HG02840 (cell line): ENCODE measurements around the gene HBG2.
"Not testable (repeated sequence)": the region's sequence is repeated elsewhere in the genome, so short reads cannot be mapped to it uniquely, and the experiment has no call there.

ENCODE experiments used
- ATAC-seq: cut with Tn5 transposase; IDR thresholded peaks from one replicate; pipeline ENCODE4 v1.9.1; 2021; ENCODE audit warnings: mild to moderate bottlenecking, moderate library complexity, moderate number of reproducible peaks; ENCODE audit not compliant: unreplicated experiment, low FRiP score

HBG2 gene

DNA sequence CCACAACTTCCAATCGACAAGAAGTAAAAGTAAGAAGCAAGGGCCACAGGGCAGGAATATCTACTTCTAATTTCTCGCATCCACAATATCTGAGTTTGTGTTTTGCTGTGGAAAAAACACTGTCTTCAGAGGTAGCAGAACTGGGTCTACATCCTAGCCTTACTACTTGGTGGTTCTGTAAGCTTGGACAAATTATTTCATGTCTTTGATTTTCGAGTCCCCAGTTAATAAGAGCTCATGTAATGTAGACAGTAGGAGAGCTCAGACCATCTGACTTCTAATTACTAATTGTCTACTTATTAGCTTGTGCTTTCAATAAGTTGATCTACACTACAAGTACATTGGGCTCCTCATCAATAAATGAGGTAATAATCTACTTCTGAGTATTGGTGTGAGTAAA, 28.5 kb upstream of the HBG2 start:
- ATAC-seq: no peak

DNA sequence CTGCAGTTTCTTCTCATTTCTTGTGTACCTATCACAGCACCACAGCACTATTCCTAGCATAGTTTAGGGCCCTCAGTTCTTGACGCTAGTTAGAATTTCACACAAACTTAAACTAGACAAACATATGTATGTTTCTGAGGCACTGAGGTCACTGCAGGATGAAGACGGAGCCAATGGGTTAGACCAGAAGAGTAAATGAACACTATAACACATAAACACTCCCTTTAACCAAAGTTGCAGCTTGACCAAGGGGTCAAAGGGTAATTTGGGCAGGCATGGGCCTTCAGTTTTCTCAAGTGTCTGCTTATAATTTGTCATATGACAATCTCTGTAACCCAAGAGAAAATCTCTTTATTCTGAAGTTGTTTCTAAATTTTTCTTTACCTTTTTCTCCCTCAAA, 28.0 kb upstream of the HBG2 start:
- no peak for ATAC-seq

DNA sequence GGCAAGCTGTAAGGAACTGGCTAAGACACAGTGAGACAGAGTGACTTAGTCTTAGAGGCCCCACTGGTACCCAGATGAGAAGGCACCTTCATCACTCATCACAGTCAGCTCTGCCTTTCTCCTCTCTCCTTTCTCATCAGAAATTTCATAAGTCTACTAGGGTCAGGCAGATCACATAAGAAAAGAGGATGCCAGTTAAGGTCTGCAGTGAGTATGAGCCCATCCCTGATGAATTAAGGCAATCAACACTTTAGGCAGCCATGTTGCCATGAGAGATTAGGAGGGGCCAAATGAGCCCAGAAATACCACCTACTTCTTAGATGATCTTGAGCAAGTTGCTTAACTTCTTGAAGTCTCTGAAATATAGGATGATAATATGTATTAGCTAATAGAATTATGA, 27.0 kb upstream of the HBG2 start:
- no peak for ATAC-seq

DNA sequence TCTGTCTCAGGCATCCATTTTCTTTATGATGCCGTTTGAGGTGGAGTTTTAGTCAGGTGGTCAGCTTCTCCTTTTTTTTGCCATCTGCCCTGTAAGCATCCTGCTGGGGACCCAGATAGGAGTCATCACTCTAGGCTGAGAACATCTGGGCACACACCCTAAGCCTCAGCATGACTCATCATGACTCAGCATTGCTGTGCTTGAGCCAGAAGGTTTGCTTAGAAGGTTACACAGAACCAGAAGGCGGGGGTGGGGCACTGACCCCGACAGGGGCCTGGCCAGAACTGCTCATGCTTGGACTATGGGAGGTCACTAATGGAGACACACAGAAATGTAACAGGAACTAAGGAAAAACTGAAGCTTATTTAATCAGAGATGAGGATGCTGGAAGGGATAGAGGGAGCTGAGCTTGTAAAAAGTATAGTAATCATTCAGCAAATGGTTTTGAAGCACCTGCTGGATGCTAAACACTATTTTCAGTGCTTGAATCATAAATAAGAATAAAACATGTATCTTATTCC, 26.1 kb upstream of the HBG2 start:
- ATAC-seq: peak; percentile 89

DNA sequence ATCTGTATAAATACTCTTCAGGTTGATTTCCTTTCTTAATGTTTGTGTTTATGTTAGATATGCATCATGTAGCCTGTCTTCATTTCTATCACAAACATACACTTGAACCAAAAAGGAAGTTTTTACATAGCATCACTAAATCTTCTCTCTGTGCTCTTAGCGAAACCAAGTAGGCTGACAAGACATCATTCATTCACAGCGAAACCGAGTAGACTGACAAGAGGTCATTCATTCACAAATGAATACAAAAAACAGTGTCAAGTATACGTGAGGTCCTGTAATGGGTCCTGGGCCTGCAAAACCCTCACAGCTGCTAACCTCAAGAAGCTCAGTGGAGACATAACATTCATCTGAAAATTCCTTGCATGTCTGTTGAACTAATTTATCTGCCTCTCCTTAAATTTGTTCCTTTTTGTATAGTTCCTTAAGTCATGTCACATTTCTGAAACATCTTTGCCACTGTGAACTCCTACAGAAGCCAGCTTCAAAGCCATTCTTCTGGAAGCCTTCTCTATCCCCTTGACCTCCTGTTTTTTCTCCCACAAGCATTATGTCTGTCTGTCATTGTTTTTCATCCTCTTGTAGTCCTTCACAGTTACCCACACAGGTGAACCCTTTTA, 25.0 kb upstream of the HBG2 start:
- ATAC-seq: no peak

DNA sequence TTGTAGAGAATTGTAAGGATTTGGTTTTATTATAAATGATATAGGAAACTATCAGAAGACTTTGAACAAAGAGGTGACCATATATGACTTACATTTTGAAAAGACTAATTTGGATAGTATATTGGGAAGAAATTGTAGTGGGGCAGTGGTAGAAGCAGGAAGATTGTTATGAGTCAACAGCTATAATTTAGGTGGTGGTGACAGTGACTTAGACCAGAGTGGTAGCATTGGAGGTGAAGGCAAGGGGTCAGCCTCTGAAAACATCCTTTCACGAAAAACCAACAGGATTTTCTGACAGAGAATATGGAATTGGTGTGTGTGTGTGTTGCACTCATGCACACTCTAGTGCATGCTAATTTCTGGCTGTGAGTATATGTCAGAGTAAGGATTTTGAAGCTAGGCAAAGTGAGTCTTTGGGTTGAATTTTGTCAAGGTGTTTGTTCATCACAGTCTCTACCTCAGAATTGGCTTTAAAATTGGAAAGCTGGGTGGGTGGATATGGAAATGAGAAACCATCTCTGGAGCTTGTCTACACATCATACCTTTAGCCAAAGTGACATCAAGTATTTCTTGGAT, 23.3 kb upstream of the HBG2 start:
- no peak for ATAC-seq

DNA sequence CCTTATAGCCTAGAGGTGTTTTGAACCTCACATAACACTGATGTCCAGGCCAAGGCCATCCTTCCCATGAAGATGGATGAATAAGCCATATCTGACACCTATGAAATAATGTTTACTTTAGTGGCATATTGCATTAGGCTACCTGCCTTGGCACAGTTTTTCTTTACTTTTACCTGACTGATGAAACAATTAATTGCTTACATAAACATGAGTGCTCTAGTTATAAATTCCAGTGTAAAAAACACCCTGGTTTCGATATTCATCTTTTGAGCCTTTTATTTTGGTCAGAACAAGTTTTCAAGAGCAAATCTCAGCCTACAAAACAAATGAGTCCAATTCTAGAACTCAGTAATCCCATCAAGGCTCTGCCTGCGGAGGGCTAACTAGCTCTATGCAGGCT, 22.1 kb upstream of the HBG2 start:
- no peak for ATAC-seq

DNA sequence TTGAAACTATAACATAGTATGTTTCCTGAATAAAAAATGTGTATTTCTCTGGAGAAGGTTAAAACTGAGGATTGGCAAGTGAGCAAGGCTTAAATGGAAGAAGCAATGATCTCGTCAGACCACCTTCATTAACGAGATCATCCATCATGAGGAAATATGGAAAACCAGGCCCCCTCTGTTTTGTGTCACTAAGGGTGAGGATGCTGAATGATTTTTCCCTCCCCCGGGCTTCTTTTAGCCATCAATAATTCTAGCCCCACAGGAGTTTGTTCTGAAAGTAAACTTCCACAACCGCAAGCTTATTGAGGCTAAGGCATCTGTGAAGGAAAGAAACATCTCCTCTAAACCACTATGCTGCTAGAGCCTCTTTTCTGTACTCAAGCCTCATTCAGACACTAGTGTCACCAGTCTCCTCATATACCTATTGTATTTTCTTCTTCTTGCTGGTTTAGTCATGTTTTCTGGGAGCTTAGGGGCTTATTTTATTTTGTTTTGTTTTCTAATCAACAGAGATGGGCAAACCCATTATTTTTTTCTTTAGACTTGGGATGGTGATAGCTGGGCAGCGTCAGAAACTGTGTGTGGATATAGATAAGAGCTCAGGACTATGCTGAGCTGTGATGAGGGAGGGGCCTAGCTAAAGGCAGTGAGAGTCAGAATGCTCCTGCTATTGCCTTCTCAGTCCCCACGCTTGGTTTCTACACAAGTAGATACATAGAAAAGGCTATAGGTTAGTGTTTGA, 21.0 kb upstream of the HBG2 start:
- no peak for ATAC-seq

DNA sequence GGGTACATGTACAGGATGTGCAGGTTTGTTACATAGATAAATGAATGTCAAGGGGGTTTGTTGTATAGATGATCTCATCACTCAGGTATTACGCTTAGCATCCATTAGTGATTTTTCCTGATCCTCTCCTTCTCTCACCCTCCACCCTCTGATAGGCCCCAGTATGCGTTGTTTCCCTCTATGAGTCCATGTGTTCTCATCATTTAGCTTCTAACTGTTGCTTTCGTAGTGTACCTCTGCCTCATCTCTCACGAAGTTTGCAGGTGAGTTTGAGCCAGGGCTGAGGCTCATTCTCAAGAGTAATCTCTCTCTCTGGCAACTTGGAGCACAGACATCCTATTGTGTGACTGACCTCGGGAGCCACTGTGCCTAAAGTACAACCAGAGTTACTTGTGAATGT, 19.8 kb upstream of the HBG2 start:
- ATAC-seq: no peak

DNA sequence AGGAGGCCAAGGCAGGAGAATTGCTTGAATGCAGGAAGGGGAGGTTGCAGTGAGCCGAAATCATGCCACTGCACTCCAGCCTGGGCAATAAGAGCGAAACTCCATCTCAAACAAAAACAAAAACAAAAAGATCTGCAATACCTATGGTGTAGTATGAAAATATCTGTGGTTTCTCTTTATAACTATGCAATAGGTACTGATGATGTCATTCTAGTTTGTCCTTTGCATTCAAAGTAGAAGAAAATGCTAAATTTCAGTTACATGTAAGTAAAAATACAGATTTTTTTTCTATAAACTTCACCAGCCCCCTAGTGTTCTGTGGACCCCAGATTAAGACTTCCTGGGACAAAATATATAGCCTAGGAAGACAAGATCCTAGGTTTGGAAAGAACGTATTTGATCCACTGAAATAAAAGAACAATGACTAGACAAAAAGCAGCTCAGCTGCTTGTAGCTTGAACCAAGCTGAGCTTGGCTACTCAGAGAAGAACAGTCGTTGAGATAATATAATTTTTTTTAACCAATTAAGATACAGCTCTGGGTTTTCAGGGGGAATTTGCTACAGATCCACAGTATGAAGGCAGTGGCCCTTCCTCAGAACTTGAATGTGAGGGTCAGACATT, 17.9 kb upstream of the HBG2 start:
- ATAC-seq: no peak

DNA sequence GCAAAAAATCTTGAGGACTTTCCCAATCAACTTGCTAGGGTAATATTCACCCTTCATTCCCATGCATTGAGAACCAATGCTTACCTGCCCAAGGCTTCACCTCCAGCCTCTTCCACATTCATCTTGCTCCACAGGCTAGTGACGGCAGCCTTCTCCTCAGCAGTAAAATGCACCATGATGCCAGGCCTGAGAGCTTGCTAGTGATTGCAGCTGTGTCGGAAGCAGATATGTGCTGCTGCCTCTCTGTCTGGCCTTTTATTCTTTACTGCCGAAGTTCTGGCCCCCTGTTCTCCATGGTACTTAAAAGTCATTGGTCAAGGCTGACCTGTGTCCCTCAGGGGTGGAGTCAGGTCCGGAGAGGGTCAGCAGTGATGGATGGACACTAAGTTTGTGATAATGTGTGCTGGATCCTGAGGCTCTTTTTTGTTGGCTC, 15.2 kb upstream of the HBG2 start, which contains the start of gene HBE1:
TSS of gene HBE1 (minus strand) at position 231 of the 433 bp plus-strand sequence. CDS start at position 176, 55 bp downstream.
- no peak for ATAC-seq

DNA sequence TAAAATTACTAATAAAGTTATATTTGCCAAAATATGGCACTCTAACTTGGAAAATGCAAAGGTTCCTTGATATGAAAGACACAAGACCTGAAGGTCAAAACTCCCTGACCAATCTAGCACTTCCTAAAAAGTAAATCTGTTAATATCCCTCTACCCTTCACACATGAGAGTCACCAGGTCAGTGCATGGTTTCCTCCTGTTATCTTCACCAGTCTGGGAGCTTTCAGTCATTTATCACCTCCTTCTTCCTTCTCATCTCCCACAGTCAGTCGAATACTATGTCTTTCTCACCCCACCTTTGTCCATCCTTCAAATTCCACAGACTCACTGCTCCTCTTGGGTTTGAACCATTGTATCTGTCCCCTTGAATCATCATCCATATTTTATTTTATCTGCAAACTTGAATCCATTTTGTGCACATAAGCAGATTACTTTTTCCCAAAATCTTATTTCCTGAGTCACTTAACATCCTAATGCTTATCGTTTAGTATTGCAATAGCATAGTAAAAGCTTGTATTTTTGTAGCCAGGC, 12.5 kb upstream of the HBG2 start:
- no peak for ATAC-seq

DNA sequence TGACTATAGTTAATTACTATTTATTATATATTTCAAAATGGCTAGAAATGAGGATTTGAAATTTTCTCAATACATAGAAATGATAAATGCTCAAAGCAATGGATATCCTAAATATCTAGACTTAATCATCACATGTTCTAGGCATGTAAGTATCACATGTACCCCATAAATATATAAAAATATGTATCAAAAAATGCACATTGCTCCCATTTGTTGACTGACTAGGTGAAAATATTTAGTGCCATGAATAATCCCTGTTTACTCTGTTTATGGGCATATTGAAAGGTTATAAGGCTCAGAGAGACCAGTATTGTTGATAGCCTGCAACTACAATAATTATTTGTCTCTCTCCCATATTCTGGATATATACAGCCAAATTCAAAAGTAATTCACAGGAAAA, 12.0 kb upstream of the HBG2 start:
- no peak for ATAC-seq

DNA sequence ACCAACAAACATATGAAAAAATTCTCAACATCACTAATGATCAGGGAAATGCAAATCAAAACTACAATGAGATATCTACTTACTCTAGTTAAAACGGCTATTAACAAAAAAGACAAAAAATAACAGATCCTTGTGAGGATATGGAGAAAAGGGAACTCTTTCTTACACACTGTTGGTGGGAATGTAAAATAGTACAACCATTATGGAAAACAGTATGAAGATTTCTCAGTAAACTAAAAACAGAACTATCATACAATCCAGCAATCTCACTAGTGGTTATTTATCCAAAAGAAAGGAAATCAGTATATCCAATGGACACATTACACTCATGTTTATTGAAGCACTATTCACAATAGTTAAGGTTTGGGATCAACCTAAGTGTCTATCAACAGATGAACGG, 11.3 kb upstream of the HBG2 start:
- no peak for ATAC-seq

DNA sequence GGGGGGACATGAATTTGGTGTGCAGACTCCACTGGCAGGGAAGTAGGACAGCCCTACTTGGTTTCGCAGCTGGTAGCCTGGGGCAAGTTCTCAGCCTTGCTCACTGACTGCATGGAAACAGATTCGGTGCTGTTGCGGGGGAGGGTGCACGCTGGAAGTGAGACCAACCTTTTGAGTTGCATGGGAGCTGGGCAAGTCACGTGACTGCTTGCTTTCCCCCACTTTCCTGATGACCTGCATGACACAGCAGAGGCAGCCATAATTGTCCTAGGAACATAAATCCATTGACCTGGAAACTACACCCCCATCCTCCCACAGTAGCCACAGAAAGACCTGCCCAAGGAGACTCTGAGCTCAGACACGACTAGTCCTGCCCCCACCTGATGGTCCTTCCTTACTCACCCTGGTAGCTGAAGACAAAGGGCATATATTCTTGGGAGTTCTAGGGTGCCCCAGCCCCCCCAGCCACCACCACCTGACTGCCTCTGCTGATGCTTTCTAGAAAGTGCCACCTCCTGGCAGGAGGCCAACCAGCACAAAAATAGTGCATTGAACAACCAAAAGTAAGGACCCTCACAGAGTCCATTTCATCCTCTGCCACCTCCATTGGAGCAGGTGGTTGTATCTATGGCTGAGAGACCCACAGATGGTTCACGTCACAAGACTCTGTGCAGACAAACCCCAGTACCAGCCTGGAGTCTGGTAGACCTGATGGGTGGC, 4.1 kb upstream of the HBG2 start:
- ATAC-seq: no peak

DNA sequence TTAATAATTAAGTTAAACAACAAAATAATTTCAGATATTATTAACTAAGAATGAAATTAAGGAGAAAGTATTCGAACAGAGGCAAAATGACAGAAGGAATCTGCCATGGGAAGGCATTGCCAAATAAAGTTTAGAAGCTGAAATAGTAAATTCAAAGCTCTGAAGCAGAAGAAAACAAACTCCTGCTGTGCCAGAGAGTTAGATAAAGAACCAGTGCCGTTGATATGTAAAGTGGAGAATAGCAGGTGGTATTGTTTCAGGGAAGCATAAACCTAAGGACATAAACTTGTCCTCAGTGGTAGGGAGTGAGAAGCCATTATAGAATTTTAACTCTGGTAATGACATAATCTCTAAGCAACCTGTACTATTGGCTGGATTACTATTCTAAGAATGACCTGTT, 2.7 kb upstream of the HBG2 start:
- no peak for ATAC-seq

DNA sequence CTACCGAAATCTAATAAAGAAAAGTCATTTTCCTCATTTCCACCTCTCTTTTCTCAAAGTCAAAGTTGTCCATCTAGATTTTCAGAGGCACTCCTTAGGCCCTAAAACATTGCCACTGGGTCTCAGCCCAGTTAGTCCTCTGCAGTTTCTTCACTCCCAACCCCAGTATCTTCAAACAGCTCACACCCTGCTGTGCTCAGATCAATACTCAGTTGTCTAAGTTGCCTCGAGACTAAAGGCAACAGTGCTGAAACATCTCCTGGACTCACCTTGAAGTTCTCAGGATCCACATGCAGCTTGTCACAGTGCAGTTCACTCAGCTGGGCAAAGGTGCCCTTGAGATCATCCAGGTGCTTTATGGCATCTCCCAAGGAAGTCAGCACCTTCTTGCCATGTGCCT, 558 bp downstream of the HBG2 start:
- ATAC-seq: not testable (repeated sequence)

DNA sequence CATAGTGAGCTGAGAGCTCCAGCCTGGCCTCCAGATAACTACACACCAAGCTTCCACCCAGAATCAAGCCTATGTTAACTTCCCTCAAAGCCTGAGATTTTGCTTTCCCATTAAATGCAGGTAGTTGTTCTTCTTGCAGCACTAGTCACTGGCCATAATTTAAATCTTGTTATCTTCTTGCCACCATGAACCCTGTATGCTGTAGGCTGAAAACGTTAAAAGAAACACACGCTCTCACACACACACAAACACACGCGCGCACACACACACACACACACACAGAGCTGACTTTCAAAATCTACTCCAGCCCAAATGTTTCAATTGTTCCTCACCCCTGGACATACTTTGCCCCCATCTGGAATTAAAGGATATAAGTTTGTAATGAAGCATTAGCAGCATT, 1.1 kb downstream of the HBG2 start:
- not testable (repeated sequence) for ATAC-seq

DNA sequence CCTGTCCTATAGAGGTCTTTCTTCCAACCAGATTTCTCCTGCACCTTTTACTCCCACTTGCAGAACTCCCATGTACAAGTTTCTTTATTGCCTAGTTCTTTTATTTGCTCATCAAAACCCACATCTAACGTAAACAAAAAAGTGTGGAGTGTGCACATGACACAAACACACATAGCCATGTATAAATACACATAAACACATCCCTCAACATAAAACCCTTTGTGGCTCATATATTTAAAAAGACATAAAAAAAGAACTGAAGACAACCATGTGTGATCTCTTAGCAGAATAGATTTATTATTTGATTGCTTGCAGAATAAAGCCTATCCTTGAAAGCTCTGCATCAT, 1.7 kb downstream of the HBG2 start:
- ATAC-seq: no peak

DNA sequence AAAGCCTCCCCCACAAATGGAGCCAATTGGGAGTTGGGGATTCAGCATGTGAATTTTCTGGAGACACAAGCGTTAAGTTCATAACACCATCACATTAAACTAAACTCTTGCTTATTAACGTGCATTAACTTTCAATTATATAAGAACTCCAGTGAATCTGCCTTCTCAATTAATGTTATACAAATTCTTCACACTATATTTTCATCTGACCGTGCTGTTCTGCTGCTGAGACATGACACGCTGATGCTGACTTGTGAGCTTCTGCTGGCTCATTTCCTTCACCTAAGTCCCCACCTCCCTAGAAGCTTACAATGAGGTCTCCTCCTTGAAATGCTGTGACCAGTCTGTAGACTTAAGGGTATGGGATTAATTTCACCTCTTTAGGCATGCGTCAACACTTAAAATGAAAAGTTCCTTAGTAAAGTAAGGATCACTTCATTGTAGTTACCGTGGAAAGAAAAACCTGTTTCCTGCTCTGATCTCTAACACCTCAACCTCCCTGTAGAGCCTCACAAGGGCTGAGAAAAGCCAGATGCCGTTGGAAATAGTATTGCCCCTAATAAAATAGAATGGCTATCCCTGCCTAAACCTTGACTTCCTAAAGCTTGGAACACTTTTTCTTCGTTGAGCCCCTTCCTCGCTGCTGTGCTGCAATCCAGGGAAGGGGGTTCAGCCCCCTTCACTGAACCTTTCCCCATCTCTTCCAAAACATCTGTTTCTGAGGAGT, 2.2 kb downstream of the HBG2 start:
- no peak for ATAC-seq
